Stimulated activated CD8-positive, alpha-beta memory T cell treated with anti-CD3 and anti-CD28 coated beads, Interleukin-12 subunit alpha, Interleukin-12 subunit beta, amount 100 ng/mL, for 4 hours (primary cell): Measurements from ENCODE around the gene NBEA.
"Not testable (repeated sequence)": the region's sequence is repeated elsewhere in the genome, so short reads cannot be mapped to it uniquely, and the experiment has no call there.

Experiments
- DNase-seq: peaks from one replicate; pipeline ENCODE4 v3.0.0-alpha.2; 2020; ENCODE audit warnings: low read depth

Gene NBEA

DNA sequence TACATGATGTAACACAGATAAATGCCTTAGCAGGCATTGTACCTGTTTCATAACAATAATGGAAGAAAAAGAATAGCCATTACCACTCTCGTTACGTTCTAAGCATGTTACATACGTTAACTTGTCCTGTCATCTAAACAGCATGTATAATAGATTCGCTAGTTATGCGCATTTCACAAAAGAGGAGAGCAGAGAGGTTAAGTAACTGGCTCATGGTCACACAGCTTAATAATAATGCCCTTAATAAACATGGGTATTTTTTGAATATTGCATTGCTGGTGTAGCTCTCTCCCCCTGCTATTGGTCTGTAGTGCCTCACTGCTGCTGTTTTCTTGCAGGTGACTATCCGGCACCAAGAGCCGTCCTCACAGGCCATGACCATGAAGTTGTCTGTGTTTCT, 722.7 kb downstream of the NBEA start:
- DNase-seq = no peak

DNA sequence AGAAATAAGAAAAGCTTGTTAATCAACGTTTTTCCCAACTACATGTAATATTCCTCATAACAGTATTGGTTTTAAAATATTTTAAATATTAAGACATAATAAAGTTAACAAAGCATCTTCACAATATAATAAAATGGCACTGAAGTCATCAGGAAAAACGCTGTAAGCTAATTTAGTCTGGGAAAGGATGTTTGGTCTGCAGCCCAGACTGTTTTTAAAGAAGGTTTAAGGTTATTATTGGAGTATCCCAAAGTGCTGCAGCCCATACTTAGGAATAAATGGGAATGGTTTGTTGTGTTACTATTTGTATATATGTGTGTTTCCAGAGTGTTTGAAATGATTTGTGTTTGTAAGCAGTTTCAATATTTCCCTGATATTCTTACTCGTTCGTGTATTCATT, 727.3 kb downstream of the NBEA start:
- DNase-seq = no peak

DNA sequence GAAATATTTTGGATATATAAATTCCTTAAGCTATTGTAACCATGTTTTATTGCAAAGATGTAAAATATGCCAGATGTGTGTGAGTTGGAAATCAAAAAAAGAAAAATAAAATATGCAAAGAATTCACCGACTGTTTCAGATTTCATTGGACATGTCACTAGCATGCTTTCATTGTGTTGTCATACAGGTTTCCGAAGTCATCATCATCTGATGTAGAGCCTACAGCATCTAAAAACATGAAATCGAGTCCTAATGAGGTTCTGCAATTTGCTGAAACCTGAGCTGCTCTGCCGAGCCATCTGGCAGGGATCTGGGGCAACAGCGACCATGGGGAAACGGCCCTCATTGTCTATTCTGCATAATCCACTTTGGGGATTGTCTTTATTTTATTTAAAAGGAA, 730.5 kb downstream of the NBEA start:
- no peak for DNase-seq

DNA sequence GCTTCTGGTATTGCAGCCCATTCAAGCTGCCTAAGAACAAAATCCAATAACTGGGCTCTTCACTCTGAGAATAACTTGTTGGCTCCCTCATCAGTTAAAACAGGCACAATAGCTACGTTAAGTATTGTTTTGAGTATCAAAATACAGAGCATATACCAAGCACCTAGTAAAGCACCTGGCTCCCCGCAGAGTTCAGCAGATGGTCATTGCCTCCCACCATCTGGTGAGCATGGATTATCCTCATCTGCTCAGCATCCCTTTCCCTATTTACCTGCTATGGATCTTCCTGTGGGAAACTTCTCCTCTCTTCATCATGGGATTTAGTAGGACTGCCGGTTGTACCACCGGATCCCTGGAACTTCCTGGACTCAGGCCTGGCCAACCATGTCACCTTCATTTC, 733.6 kb downstream of the NBEA start:
- DNase-seq = no peak

DNA sequence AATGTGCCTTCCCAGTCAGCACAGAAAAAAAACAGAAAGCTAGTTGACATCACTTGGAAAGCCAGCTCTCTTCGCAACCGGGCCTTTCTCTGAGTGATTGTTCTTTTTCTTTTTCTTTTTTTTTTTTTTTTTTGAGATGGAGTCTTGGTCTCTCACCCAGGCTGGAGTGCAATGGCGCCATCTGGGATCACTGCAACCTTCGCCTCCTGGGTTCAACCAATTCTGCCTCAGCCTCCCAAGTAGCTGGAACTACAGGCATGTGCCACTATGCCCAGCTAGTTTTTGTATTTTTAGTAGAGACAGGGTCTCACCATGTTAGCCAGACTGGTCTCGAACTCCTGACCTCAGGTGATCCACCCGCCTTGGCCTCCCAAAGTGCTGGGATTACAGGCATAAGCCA, 735.8 kb downstream of the NBEA start:
- DNase-seq = not testable (repeated sequence)

DNA sequence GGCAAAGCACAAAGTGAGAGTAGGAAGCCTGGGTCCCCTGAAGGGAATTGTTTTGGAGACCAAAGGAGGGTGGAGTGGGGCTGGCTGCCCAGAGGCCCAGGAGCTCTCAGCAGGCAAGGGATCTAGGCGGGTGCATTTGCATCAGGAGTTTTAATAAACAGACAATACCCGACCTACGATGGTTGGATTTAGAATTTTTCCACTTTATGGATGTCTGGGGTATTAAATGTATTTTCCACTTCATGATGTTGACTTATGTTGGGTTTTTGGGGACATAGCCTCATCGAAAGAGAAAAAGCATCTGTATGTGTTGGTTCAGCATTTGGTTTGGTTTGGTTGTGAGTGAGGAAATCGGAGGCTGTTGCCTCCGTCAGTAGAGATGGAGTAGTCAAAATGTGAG, 739.6 kb downstream of the NBEA start:
- no peak for DNase-seq

DNA sequence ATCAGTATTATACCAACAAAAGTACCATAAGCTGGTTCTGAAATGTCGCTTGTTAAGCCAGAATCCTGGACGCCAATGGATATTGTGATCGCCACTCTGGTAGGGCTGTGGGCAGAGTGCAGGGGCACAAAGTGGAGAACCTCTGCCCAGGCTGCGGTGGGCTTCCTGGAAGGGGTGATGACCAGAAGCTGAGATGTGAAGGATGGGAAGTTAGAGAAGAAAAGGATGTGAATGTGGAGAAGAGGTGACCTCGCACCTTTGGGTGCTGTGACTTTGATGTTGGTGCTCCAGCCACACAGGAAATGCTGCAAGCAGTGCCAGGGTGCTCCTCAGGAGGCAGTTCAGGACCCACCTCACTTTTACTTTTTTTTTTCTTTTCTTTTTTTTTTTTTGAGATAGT, 742.4 kb downstream of the NBEA start:
- DNase-seq = no peak

DNA sequence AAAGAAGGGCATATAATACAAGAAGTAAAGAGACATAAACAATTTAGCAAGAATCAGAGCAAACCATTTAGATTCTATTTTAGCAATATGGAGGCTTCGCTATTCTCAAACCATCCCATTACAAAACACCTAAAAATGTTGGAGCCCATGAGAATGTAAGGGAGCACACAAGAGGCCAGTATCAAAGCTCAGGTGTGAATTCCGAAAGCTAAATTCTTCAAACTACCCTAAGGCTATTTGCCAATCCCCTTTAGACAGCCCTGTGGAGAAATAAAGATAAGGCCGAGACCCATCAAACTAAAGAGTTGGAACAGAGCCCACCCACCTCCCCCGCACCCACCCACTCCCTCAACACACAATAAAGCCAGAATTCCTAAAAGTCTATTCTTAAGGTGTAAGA, 745.3 kb downstream of the NBEA start:
- DNase-seq = no peak

DNA sequence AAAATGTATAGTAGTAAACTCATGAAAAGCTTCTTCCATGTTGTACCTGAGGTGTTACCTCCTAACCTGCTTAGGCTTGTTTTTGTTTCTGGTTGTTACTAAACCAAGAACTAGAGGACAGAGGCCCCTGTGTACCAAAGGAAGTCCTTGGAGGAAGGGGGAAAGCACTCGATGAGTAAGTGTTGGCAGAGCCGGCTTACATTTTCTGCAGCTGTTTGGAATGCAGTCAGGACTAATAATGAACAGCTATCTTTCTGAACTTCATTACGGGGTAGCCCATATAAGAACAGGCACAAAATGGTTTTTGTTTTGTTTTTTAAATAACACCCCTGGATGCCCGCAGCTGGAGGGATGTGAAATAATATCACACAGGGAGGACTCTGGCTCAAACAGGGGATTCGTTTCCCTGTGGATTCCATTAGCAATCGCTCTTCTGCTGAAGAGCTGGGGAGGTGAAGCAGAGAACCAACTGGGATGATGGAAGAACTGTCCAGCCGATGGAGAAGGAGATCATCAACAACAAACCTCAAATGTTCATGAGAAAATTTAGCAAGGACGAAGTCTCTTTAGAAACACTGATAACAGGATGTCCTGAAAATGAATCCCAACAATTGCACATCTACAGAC, 748.6 kb downstream of the NBEA start:
- no peak for DNase-seq

DNA sequence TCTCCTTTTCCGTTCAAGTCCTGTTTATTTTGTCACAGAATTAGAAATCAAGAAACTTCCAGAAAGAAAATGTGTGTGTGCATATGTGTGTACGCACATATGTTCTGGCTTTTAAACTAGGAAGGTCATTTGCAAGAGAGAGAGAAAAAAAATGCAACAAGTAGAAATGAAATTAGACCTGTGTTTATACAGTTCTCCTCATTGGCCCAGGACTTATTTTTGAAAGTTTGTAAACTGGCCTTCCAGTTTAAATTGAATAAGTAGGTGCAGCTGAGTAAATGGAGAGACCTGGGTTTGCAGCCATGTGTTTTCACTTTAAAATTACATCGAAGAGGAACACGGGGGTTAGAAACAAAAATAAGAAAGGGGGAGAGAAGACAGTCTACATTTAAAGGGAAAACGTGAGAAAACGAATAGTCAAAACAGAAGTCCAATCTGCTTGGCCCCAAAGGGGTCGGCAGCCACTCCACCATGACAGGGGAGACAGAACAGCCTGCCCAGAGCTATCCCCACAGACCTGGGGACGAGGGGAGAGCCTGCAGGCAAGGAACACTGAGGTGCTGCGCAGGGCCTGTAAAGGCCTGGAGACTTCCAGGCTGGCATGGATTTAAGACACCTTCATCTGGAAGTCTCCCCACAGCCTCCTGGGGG, 751.2 kb downstream of the NBEA start:
- DNase-seq = no peak

DNA sequence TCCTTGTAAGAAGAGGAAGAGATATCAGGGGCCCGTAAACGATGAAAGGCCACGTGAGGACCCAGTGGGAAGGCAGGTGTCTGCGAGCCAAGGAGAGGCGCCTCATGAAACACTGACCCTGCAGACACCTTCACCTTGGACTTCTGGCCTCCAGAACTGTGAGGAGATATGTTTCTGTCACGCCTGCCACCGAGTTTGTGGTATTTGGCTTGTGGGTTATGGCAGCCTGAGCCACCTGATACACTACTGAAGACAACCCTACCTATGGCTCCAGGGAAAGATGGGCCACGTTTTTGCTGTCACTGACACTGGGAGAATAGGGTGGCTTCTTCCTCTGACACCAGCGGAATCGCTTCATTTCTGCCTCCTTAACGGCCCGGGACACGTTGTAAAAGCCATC, 752.0 kb downstream of the NBEA start:
- no peak for DNase-seq

DNA sequence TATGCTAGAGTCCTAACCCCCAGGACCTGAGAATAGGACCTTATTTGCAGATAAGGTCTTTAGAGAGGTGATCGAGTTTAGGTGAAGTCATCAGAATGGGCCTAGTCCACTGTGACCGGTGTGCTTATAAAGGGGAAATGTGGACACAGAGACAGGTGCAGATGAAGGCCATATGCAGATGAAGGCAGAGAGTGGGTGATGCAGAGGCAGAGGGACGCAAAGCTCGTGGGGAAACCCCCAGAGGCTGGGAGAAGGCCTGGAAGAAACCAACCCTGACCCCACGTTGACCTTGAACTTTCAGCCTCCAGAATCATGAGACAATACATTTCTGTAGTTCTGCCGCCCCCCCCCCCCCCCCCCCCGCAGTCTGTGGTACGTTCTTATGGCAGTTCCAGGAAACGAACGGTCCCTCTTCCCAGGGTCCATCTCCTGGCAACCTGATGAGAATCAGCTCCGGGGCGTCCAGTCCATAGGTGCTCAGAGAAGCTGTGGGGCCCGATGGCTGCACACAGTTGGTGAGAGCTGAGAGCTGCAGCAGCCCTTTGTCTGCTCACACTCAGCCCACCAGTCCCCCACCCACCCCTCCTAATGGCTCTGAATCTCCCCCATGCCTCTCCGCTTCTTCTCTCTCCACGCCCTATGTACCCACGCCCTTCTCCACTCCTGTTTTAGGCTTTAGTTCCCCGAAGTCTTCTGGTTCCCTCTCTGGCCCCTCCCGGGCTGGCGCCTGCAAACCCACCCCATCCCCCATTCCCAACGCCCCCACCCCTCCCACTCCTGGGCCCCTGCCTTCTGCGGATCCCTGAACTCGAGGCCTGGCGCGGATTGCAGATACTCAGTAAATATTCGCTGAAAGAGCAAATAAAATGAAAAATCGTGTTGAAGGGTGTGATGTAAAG, 752.7 kb downstream of the NBEA start:
- no peak for DNase-seq

DNA sequence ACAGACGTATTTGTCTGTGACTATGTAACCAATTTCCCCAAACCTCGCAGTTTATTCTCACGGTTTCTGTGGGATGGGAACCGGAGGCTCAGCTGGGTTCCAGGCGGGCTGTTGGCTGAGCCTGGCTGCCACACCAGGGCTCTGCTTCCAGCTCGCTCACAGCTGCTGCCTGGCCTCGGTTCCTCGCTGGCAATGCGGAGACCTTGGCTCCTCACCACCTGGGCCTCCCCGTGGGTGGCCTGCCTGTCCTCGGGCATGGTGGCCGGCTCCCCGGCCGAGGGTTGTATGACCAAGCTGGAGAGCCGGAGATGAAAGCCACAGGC, 753.3 kb downstream of the NBEA start:
- no peak for DNase-seq

DNA sequence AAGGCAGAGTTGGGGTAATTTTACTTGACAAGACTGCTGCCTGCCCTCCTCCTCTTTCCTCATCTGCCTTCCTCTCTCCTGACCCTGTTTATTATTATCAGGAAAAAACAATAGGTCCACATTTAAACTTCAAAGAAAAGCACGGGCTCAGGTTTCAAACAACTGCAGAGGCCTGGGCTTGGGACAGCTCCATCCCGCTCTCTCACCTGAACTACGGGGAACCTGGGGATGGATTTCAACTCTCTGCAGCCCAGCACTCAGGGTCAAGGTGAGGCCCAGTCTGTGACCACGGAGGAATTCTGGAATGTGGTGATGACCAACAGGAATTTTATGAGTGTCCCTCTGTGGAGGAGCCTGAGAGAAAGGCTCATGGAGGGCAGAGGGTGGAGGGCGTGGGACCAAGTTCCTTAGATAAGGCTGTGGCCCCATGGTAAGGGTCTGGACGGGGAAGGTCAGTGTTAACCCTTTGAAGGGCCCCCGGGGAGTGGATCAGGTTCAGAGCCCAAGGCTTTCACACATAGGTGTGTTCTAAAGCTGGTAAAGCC, 755.2 kb downstream of the NBEA start:
- DNase-seq = no peak

DNA sequence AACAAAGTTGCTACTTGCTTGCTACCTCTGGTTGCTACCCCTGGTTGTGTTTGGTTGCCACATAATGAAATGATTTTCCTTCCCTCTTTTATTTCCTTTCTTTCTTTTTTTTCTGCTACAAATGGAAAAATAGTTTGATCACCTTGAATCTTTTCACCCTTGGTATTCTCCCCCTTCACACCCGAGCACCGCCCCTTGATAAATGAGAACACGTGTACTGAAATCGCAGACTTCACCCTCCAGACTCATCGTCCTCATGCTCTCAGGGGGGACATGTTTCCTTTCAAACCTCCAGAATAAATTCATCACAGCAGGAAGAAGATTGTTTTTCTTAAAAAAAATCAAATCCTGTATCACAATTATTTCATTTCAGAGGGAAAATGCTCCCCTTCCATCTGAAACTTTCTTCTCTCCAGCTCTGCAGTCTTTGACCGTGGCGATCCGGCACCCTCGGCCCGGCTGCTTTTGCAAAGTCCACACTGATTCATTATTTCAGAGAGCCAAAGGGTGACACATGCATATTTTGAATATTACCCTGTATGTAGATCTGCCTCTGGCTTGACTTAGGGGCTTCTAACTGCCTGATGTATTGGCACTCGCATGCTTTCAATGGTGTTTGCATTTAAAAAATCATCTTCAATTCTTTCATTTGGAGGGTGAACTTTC, 757.0 kb downstream of the NBEA start:
- DNase-seq = no peak

DNA sequence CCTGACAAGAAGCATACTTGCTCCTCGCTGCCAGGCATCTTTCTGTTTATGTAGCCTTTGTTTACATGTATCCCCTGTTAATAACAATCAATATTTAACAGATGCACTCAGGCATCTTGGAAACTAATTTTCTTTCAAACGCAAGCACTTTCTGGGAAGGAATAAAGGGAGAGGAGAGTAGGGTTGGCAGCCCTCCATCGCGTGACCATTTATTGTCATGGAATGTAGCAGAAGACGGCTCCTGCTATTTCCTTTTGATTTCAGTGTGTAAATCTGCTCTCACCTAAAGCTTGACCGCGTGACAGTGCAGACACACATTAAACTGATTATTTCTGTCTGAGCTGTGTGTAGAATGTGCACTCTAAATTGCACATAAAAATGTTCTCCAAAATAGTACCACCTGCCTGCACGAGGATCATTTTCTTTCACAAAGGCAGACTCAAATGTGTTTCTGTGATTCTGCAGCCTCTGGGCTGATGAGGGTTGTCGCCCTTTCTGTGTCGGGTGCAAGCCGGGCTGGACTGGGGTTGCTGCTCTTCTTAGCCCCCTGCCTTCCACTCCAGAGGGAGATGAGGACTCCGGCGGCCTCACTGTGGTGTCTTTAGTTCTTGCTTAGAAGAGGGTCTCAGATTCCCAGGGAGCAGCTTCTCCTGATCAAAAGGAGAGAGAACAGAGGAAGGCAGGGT, 757.9 kb downstream of the NBEA start:
- no peak for DNase-seq

DNA sequence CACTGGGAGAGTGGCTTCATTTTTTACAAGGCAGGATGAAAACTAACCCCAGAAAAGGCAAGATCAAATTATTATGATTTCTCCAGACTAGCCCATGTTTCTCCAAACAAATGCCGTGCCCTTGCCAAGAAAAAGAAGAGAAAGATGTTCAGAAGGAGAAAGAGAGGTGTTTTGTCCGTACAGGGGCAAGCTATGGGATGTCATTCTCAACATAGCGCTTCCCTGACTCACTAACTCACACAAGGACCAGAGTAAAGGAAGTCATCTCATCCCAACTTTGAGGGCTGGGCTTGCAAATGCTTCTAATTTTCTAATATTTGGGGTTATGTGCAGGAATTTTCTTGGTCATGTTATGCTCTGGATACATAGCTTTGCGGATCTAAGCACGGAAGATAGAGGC, 758.6 kb downstream of the NBEA start:
- no peak for DNase-seq

DNA sequence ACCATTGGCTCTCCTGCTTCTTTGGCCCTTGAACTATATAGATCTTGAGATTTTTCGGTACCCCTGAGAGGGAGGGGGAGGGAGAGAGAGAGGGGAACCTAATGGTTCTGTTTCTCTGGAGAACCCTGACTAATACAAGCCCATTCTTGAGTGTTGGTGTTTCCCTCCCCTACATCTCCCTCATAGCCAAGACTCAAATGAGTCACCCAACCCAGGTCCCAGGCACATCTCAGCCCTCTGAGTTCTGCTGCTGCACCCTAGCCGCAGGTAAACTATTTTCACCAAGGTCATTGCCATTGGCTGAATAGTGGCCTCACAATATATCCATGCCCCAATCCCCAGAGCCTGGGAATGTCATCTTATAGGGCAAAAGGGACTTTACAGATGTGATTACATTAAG, 760.2 kb downstream of the NBEA start:
- no peak for DNase-seq

DNA sequence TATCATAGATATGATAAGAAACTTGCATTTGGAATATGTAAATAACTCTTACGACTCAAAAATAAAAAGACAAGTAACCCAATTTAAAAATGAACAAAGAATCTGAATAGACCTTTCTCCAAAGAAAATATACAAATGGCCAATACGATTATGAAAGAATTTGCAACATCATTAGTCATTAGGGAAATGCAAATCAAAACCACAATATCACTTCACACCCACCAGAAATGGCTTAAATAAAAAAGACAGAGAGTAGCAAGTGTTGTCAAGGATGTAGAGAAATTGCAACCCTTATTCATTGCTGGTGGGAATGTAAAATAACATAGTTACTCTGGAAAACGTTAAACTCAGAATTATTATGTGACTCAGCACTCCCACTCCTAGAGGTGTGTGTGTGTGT, 761.0 kb downstream of the NBEA start:
- DNase-seq = no peak

DNA sequence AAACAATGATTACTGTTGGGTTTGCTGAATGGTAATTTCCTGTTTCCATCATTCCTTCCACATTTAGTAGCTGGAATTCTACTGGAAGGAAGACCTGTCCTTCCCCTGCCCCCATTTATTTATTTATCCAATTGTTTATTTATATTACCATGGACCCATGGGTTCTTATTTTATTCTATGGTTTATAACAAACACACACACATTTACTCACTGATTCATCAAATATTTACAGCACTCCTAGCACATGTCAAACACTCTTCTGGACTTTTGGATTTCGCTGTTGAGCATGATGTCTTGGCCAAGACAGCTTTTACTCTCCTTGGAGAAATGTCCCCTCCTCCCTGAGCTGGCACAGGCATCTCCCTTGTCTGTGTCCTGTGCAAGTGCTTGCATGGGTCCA, 762.3 kb downstream of the NBEA start:
- DNase-seq = no peak

DNA sequence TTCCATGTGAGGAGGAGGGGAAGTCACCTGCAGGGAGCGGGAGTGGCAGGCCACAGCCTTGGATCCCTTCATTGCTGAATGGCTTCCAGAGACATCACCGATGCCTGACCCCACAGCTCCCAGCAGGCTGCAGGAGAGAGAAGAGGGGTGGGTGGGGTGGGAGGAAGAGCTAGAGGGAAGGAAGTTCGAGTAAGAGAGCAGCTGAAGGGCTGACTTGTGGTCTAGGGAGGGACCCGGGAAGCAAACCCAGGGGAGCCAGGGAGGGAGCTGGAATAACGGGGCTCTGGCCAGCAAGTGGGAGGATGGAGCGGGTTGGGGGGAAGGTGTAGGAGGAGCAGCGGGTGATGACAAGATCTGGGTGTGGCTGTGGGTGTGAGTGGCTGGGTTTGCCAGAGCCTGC, 764.2 kb downstream of the NBEA start:
- DNase-seq = no peak

DNA sequence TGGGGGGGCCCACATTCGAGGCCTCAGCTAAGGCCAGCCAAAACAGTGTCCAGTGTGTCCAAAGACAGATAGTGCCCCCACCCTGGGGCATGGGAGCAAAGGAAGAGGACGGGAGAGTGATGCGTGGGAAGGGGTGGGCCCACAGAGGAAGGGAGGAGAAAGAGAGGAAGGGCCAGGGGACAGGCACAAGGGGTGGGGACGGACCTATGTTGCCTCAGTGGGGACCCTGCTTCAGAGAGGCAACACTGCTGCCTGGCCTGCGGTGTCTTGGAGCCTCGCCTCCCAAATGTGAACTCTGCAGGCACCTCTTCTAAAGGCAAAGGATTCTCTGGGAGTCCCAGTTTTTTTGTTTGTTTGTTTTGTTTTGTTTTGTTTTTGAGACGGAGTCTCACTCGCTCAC, 764.7 kb downstream of the NBEA start:
- DNase-seq = no peak
